IMR-90 (cell line): ENCODE results near the gene NUP93. TPM values are rescaled to one million over a fixed set of nuclear protein-coding genes. Genes with fewer than 3 reads are reported as not detected.

Source experiments
- ATAC-seq: fragments of 200-7000 bp; cut with Tn5 transposase; 2 replicates; pipeline ENCODE4 v1.9.1; 2020; ENCODE audit warnings: low read depth, mild to moderate bottlenecking, moderate library complexity
- BruUV-seq: library from RNA; stranded (reverse); fragments of 400-500 nt; replicated peaks from 2 replicates; lab custom pipeline; 2021; lab: Mats Ljungman, UMichigan
- CTCF ChIA-PET: fragments of 300-600 bp; formaldehyde crosslinking; extraction: SDS; loops from one replicate; lab custom pipeline; 2021; ENCODE audit warnings: antibody characterized with exemption; lab: Yijun Ruan, JAX
- POLR2A ChIA-PET: fragments of 300-600 bp; sonication (Branson Sonifier 250); formaldehyde crosslinking; loops from one replicate; lab custom pipeline; 2022; ENCODE audit warnings: antibody characterized with exemption; ENCODE audit not compliant: unreplicated experiment; lab: Charles Lee
- DNase-seq: peaks from one replicate; pipeline ENCODE4 v3.0.0; 2013
- H2AFZ ChIP-seq: replicated peaks from 2 replicates; pipeline ENCODE3; 2013; ENCODE audit warnings: low read length, mild to moderate bottlenecking; ENCODE audit not compliant: poor library complexity
- H2AK5ac ChIP-seq: 2 replicates; pipeline ENCODE4 v1.6.1; 2013; ENCODE audit warnings: low read depth, low read length, inconsistent platforms
- H2AK9ac ChIP-seq: replicated peaks from 2 replicates; pipeline ENCODE3; 2013; ENCODE audit warnings: mild to moderate bottlenecking, low read depth, low read length, moderate library complexity; ENCODE audit not compliant: poor library complexity
- H2BK120ac ChIP-seq: 2 replicates; pipeline ENCODE4 v1.6.1; 2013; ENCODE audit warnings: low read depth, low read length, inconsistent platforms
- H2BK15ac ChIP-seq: 3 replicates; pipeline ENCODE4 v1.6.1; 2013; ENCODE audit warnings: low read depth, low read length, inconsistent platforms
- H2BK20ac ChIP-seq: 2 replicates; pipeline ENCODE4 v1.6.1; 2013; ENCODE audit warnings: low read depth, mild to moderate bottlenecking, inconsistent platforms, low read length, moderate library complexity
- H2BK5ac ChIP-seq: 2 replicates; pipeline ENCODE4 v1.6.1; 2013; ENCODE audit warnings: mild to moderate bottlenecking, low read depth, low read length, inconsistent platforms; ENCODE audit not compliant: poor library complexity, severe bottlenecking
- H3K14ac ChIP-seq: replicated peaks from 2 replicates; pipeline ENCODE4 v1.6.1; 2013; ENCODE audit warnings: low read depth, low read length, inconsistent platforms
- H3K18ac ChIP-seq: 2 replicates; pipeline ENCODE4 v1.6.1; 2013; ENCODE audit warnings: low read depth, low read length, control low read depth
- H3K23ac ChIP-seq: 2 replicates; pipeline ENCODE4 v1.6.1; 2013; ENCODE audit warnings: low read depth, low read length, inconsistent platforms
- H3K27ac ChIP-seq: 2 replicates; pipeline ENCODE4 v1.5.1; 2013; ENCODE audit warnings: mild to moderate bottlenecking, control low read depth, low read length; ENCODE audit not compliant: insufficient read depth
- H3K27me3 ChIP-seq: 2 replicates; pipeline ENCODE4 v1.6.1; 2013; ENCODE audit warnings: low read length; ENCODE audit not compliant: control insufficient read depth, insufficient read depth
- H3K36me3 ChIP-seq: 2 replicates; pipeline ENCODE4 v1.6.1; 2013; ENCODE audit warnings: low read length, mixed read lengths; ENCODE audit not compliant: control insufficient read depth, insufficient read depth
- H3K4ac ChIP-seq: 2 replicates; pipeline ENCODE4 v1.6.1; 2013; ENCODE audit warnings: low read depth, low read length, inconsistent platforms
- H3K4me1 ChIP-seq: 2 replicates; pipeline ENCODE4 v1.6.1; 2013; ENCODE audit warnings: low read length, mixed read lengths; ENCODE audit not compliant: control insufficient read depth, insufficient read depth
- H3K4me2 ChIP-seq: 2 replicates; pipeline ENCODE4 v1.6.1; 2013; ENCODE audit warnings: low read depth, mild to moderate bottlenecking, control low read depth, low read length, moderate library complexity
- H3K4me3 ChIP-seq: 2 replicates; pipeline ENCODE4 v1.5.1; 2013; ENCODE audit warnings: low read depth, mild to moderate bottlenecking, control low read depth, low read length, moderate library complexity; ENCODE audit not compliant: insufficient read depth
- H3K56ac ChIP-seq: 2 replicates; pipeline ENCODE4 v1.6.1; 2013; ENCODE audit warnings: low read length, inconsistent platforms; ENCODE audit not compliant: insufficient read depth; ENCODE audit errors: extremely low read depth
- H3K79me1 ChIP-seq, 2 experiments: 2 replicates each; pipeline ENCODE4 v1.6.1; 2013; ENCODE audit warnings: low read length in 2 of 2, inconsistent platforms in 1 of 2, low read depth in 1 of 2
- H3K9ac ChIP-seq: 2 replicates; pipeline ENCODE4 v1.6.1; 2013; ENCODE audit warnings: low read depth, low read length, control low read depth
- H3K9me1 ChIP-seq: 2 replicates; pipeline ENCODE4 v1.6.1; 2013; ENCODE audit warnings: low read length, inconsistent platforms; ENCODE audit not compliant: insufficient read depth
- H3K9me3 ChIP-seq: 2 replicates; pipeline ENCODE4 v1.6.1; 2013; ENCODE audit warnings: low read length; ENCODE audit not compliant: control insufficient read depth, insufficient read depth
- H4K20me1 ChIP-seq: 2 replicates; pipeline ENCODE4 v1.6.1; 2013; ENCODE audit warnings: low read length, inconsistent platforms; ENCODE audit not compliant: insufficient read depth
- H4K5ac ChIP-seq: 2 replicates; pipeline ENCODE4 v1.6.1; 2013; ENCODE audit warnings: mild to moderate bottlenecking, low read depth, low read length, control low read depth
- H4K8ac ChIP-seq, 2 experiments: 2 replicates each; pipeline ENCODE4 v1.6.1; 2013; ENCODE audit warnings: low read depth in 2 of 2, low read length in 2 of 2, control low read depth in 1 of 2, inconsistent platforms in 1 of 2
- H4K91ac ChIP-seq: 2 replicates; pipeline ENCODE4 v1.6.1; 2013; ENCODE audit warnings: low read depth, low read length, inconsistent platforms; ENCODE audit not compliant: insufficient read depth
- CEBPB ChIP-seq: IDR thresholded peaks from 2 replicates; pipeline ENCODE4 v1.6.1; 2012; ENCODE audit warnings: low read depth, low read length, improper control_type of control experiment
- CHD1 ChIP-seq: IDR thresholded peaks from 2 replicates; pipeline ENCODE4 v1.6.1; 2012; ENCODE audit warnings: low read depth, low read length, improper control_type of control experiment
- MAFK ChIP-seq: IDR thresholded peaks from 2 replicates; pipeline ENCODE4 v1.6.1; 2012; ENCODE audit warnings: low read depth, low read length, improper control_type of control experiment
- MAZ ChIP-seq: IDR thresholded peaks from 2 replicates; pipeline ENCODE4 v1.6.1; 2012; ENCODE audit warnings: low read depth, mild to moderate bottlenecking, low read length, improper control_type of control experiment, moderate library complexity, borderline replicate concordance
- MXI1 ChIP-seq: IDR thresholded peaks from 2 replicates; pipeline ENCODE4 v1.6.1; 2012; ENCODE audit warnings: low read depth, mild to moderate bottlenecking, low read length, moderate library complexity, borderline replicate concordance
- POLR2A ChIP-seq: IDR thresholded peaks from 2 replicates; pipeline ENCODE4 v1.6.1; 2012; ENCODE audit warnings: mild to moderate bottlenecking, low read depth, low read length
- RFX5 ChIP-seq: IDR thresholded peaks from 2 replicates; pipeline ENCODE4 v1.8.0; 2012; ENCODE audit warnings: low read depth, mild to moderate bottlenecking, low read length, moderate library complexity
- SMC3 ChIP-seq: fragments of 150-350 bp; IDR thresholded peaks from 2 replicates; pipeline ENCODE4 v1.6.1; 2016; ENCODE audit warnings: low read depth, mild to moderate bottlenecking, antibody characterized with exemption, low read length, moderate library complexity
- WGBS, 2 experiments: methylation state at CpG; one replicate each; pipeline versions ENCODE4 v1.1.5 to v1.1.7; 2013; ENCODE audit warnings: missing lambda C conversion rate in 2 of 2; ENCODE audit not compliant: insufficient read length in 1 of 2; ENCODE audit errors: extremely low coverage in 2 of 2; 5-methylcytosine and 5-hydroxymethylcytosine counted together
- dilution Hi-C: fragments of 300-500 bp; cut with HindIII; formaldehyde crosslinking; loops from one replicate; pipeline ENCODE4 v1.14.3; 2018; ENCODE audit warnings: low sequenced_read_pairs; ENCODE audit not compliant: unreplicated experiment
- in situ Hi-C: fragments of 300-500 bp; cut with MboI; formaldehyde crosslinking; loops from 3 replicates; pipeline ENCODE4 v1.14.3; 2019; ENCODE audit warnings: low sequenced_read_pairs, inconsistent platforms, mixed read lengths
- intact Hi-C: fragments of 100-400 bp; cut with micrococcal nuclease; formaldehyde crosslinking; loops from 2 replicates; pipeline ENCODE4 v1.10.0; 2022
- polyA plus RNA-seq, 3 experiments: library from polyadenylated mRNA; depleted of rRNA; stranded (reverse); fragments of >200 nt; gene quantifications; 2 replicates each; pipeline ENCODE4 v1.2.3, GENCODE V29; 2012; ENCODE audit warnings: low replicate concordance in 1 of 3
- total RNA-seq: library from RNA; depleted of rRNA; stranded (reverse); fragments of >200 nt; gene quantifications from 2 replicates; pipeline ENCODE4 v1.2.3, GENCODE V29; 2012
- TF ChIP-seq, protein P1 (sequence below): conservative IDR thresholded peaks from 2 replicates; pipeline ENCODE4 v1.5.1; 2012; ENCODE audit warnings: mild to moderate bottlenecking, low read depth, low read length, improper control_type of control experiment
- TF ChIP-seq, protein P2 (sequence below): fragments of 150-350 bp; IDR thresholded peaks from 2 replicates; pipeline ENCODE4 v1.6.1; 2016; ENCODE audit warnings: low read depth, mild to moderate bottlenecking, low read length, moderate library complexity, borderline replicate concordance
- TF ChIP-seq, protein P3 (sequence below): fragments of 150-350 bp; IDR thresholded peaks from 2 replicates; pipeline ENCODE4 v1.6.1; 2017; ENCODE audit warnings: mild to moderate bottlenecking, antibody characterized with exemption, low read length, low read depth

Gene NUP93
- total and polyA plus RNA-seq, 2 of the 4 experiments (the other 2 are of a cell fraction), result 54.6 to 72.6 TPM

DNA sequence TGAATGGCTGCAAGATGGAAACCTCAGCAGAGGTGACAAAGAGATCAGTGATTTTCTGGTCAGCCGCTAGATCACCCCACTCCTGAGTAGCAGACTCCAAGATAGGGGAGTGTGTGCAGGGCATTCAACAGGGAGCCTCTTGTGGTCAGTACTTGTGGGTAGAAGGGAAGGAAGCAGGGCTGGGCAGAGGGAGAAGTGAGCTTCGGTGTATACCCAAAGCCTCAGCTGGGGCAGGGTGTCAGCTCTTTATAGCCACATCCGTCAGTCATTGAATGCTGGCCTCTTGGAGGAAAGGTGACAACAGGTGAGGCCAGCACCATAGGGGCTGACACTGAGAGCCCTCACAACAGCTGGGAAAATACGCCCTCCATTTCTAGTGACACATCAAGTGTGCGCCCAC, 132.8 kb downstream of the NUP93 start:
- Histone ChIP-seq H3K9ac (no peak overlapping the region), H4K5ac (no peak overlapping the region), H2AK9ac (no peak overlapping the region), H3K9me1 (peaks cover 5% of the 10 kb centered on the region; the same call in 1 of the 2 replicates), H4K91ac (no peak overlapping the region), H2AK5ac (no peak overlapping the region), H3K79me1 (no peaks in the 10 kb centered on the region), H2BK5ac (no peak overlapping the region), H3K27ac (no peak overlapping the region), H3K4me1 (no peaks in the 10 kb centered on the region; the same call in 1 of the 2 replicates), H3K4me3 (no peak overlapping the region), H3K9me3 (no peaks in the 10 kb centered on the region), H3K14ac (no peak overlapping the region), H4K20me1 (no peaks in the 10 kb centered on the region), H3K18ac (no peak overlapping the region), H3K56ac (no peak overlapping the region), H3K36me3 (no peaks in the 10 kb centered on the region), H4K8ac (no peak overlapping the region), H2BK20ac (no peak overlapping the region), H3K4me2 (no peak overlapping the region), H2BK15ac (no peak overlapping the region), H3K27me3 (no peaks in the 10 kb centered on the region), H2AFZ (no peak overlapping the region), H3K4ac (no peak overlapping the region), H2BK120ac (no peak overlapping the region), H3K23ac (no peak overlapping the region)
- no peak for TF ChIP-seq MXI1
- TF ChIP-seq CHD1, result no peak
- TF ChIP-seq, protein P1, sequence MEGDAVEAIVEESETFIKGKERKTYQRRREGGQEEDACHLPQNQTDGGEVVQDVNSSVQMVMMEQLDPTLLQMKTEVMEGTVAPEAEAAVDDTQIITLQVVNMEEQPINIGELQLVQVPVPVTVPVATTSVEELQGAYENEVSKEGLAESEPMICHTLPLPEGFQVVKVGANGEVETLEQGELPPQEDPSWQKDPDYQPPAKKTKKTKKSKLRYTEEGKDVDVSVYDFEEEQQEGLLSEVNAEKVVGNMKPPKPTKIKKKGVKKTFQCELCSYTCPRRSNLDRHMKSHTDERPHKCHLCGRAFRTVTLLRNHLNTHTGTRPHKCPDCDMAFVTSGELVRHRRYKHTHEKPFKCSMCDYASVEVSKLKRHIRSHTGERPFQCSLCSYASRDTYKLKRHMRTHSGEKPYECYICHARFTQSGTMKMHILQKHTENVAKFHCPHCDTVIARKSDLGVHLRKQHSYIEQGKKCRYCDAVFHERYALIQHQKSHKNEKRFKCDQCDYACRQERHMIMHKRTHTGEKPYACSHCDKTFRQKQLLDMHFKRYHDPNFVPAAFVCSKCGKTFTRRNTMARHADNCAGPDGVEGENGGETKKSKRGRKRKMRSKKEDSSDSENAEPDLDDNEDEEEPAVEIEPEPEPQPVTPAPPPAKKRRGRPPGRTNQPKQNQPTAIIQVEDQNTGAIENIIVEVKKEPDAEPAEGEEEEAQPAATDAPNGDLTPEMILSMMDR, result no peak
- TF ChIP-seq MAFK, result no peak
- no peak for TF ChIP-seq RFX5
- TF ChIP-seq MAZ, result no peak
- TF ChIP-seq CEBPB, result no peak
- no peak for TF ChIP-seq POLR2A
- TF ChIP-seq SMC3, result no peak
- TF ChIP-seq, protein P2, sequence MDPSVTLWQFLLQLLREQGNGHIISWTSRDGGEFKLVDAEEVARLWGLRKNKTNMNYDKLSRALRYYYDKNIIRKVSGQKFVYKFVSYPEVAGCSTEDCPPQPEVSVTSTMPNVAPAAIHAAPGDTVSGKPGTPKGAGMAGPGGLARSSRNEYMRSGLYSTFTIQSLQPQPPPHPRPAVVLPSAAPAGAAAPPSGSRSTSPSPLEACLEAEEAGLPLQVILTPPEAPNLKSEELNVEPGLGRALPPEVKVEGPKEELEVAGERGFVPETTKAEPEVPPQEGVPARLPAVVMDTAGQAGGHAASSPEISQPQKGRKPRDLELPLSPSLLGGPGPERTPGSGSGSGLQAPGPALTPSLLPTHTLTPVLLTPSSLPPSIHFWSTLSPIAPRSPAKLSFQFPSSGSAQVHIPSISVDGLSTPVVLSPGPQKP, result no peak
- TF ChIP-seq, protein P3, sequence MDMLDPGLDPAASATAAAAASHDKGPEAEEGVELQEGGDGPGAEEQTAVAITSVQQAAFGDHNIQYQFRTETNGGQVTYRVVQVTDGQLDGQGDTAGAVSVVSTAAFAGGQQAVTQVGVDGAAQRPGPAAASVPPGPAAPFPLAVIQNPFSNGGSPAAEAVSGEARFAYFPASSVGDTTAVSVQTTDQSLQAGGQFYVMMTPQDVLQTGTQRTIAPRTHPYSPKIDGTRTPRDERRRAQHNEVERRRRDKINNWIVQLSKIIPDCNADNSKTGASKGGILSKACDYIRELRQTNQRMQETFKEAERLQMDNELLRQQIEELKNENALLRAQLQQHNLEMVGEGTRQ, result no peak
- WGBS, 2 experiments, result 80% methylated on average over 3 of the region's 5 CpGs; no CpG with 5 or more reads in 1 of the 2 experiments
- CTCF ChIA-PET, result no interaction called here
- POLR2A ChIA-PET, result no interaction called here
- no peak for ATAC-seq
- dilution Hi-C loops, result no loop called here
- in situ Hi-C loops, result loop anchor here (10.0 kb wide), 1 partner anchor 182 kb away; no protein-coding TSS in a partner anchor
- no TSS peak for BruUV-seq
- intact Hi-C loops, result no loop called here
- no peak for DNase-seq
